Fibroblast of peridontal ligament (primary cell): ENCODE results near the gene CDH12.
"Not testable (repeated sequence)": the region's sequence is repeated elsewhere in the genome, so short reads cannot be mapped to it uniquely, and the experiment has no call there.

Source experiments
- DNase-seq: peaks from one replicate; pipeline ENCODE4 v3.0.0-alpha.2; 2010; ENCODE audit errors: extremely low read depth

CDH12 gene

GRCh38 chr5:22154779-22155178 lies 698.4 kb downstream of the CDH12 start:
- DNase-seq, result not testable (repeated sequence)

DNA sequence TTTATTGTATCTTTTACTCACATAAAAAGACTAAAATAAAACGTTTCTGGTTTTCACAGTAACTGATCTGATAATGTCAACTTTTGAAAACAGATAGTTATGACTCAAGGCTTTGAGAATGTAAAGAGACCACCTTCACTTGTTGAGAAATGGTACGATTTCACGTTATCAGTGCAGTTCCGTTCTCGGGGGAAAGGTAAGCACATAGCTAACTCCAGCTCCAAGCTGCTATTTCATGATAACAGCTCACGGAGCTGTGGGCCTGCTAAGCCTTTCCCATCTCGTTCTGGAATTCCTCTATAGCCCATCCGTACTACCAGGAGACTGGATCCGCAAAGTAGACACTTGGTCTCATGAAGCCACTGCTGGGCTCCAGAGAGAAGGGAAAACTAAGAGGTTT lies 701.3 kb downstream of the CDH12 start:
- DNase-seq, result not testable (repeated sequence)

- not testable (repeated sequence) for DNase-seq
Observed at GRCh38 chr5:22140418-22140817, 712.7 kb downstream of the CDH12 start.

DNA sequence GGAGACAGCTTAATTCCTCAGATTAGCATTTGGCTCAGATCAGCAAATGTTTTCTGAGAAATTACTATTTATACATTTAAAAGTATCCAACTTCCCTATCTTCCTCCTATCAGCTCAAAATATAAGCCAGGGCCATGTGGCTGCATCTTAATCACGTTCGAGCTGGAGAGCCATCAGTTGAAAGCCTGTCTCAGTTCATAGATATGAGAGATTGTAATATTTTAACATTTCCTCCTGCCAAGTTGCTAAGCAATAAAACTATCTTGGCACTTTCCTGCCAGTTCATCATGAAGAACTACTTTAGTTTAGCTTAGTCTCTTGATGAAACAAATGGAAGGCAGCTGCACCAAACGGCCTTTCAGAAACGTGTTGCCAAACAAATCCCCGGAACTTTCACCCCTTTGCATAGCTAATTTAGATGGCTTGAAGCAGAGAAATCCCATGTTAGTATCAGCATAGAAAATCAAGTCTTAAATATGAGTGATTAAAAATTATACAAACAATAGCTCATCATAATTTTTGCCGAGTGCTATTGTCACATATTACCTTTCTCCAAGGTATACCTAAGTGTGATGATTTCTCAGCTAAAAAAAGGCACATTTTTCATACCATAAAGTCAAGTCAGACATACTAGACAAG lies 713.4 kb downstream of the CDH12 start:
- not testable (repeated sequence) for DNase-seq

DNA sequence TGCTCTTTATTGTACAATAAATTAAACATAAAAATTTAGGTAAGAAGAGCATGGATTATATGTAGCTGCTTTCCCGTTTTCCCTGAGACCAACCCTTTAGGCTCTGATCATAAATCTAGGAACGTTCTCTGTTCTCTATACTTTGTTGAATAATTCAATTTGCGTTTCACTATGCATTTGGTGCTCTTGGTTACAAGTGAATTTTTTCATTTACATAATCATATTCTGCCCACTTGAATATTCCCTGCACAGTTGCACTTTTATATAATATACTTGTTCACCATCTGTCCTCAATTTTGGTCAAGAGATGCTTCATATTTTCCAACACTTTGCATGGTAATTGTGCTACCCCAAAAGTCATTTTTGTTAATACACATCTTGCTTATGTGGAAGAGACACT lies 741.8 kb downstream of the CDH12 start:
- no peak for DNase-seq

GRCh38 chr5:22109315-22109714 lies 743.8 kb downstream of the CDH12 start:
- no peak for DNase-seq

- no peak for DNase-seq
Observed at GRCh38 chr5:22108545-22108944, 744.6 kb downstream of the CDH12 start.

DNA sequence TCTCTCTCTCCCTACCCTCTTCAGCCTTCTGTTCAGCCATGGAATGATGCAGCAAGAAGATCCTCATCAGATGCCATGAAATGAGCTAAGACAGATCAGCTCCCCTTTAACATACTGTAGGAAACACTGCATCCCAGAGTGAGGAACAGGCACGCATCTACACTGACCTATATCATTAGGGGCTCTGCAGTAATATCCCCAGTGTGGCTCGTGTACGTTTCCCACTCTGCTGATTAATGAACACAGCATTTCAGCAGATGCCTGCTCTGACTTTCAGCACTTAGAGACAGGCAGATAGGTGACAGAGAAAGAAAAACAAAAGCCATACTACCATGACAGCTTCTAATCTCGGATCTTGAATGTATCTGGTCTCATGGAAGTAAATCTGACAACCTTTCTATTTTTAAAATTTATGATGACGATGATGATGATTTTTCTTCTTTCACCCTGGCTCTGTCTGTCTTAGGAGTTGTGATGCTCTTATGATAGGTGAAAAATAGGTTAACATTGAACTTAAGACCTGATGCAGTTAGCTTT lies 750.3 kb downstream of the CDH12 start:
- DNase-seq, result no peak

DNA sequence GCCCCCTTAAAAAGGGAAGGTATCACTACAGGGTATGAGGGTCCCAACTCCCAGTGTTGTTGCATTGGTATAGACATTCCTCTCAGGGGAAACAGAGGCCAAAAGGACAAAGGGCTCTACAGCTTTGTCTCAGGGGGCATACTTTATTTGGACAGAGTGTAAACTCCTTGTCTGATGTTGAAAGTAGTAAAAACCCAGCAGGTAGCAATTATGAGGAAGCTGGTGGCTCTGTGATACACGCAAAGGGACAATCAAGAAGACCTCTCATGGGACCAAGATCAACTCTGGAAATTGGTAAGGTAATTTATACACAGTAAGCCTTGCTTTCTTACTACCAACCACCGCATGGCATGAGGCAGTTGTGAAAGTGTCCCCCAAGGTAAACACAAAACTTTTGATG lies 764.6 kb downstream of the CDH12 start:
- DNase-seq, result no peak

GRCh38 chr5:22079566-22079965 lies 773.6 kb downstream of the CDH12 start:
- no peak for DNase-seq

- no peak for DNase-seq
Observed at GRCh38 chr5:22079002-22079401, 774.1 kb downstream of the CDH12 start.

DNA sequence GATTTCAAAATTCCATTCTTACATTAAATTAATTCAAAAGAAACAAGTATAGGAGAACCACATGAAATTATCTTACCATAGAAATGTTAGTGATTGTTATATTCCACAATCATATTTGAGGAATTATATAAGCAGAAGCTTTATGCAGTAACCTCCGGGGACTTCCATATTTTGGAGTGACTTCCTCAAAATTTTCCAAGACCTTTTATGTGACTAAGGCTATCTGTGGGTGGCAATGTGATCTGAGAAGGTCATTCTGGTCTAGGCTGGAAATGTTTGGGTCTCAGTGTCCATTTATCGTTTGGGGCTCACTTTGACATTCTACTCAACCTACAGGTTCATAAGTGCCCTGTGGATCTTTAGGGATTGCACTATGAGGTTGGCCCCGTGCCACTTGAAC lies 776.6 kb downstream of the CDH12 start:
- no peak for DNase-seq

- no peak for DNase-seq
Observed at GRCh38 chr5:22070186-22070728, 782.9 kb downstream of the CDH12 start.

DNA sequence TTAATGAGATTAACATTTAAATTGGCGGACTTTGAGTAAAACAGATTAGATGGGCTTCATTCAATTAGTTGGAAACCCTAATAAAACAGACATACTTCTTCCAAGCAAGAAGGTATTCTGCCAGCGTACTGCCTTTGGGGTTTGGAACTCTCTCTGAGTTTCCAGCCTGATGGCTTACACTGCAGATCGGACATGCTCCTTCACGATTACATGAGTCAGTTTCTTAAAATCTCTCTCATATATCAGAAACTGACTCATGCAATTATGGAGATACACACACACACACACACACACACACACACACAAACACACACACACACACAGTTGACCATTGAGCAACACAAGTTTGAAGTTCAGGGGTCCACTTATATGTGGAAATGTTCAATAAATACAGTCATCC lies 789.4 kb downstream of the CDH12 start:
- no peak for DNase-seq

- DNase-seq, result no peak
Observed at GRCh38 chr5:22058620-22059019, 794.5 kb downstream of the CDH12 start.

- DNase-seq, result no peak
Observed at GRCh38 chr5:22057012-22057411, 796.1 kb downstream of the CDH12 start.

GRCh38 chr5:22056601-22057000 lies 796.5 kb downstream of the CDH12 start:
- no peak for DNase-seq

- no peak for DNase-seq
Observed at GRCh38 chr5:22053195-22053594, 799.9 kb downstream of the CDH12 start.

GRCh38 chr5:22051881-22052280 lies 801.3 kb downstream of the CDH12 start:
- DNase-seq, result no peak

DNA sequence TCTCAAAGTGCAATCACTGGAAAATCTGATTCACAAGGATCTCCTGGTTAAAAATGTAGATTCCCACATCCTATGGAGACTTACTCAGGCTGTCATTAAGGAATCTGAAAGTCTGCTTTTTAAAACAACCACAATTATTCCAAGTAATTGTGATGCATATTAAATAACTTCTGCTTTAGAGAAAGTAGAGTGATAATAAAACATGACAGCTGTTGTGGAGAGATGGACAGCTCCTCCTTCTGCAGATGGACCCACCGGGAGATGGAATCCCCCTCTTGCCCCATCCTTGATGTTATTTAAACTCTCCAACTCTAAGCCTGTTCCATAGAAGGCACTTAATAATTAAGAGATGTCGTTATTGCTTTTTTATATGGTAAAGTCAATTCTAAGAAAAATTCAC lies 802.2 kb downstream of the CDH12 start:
- DNase-seq, result no peak

DNA sequence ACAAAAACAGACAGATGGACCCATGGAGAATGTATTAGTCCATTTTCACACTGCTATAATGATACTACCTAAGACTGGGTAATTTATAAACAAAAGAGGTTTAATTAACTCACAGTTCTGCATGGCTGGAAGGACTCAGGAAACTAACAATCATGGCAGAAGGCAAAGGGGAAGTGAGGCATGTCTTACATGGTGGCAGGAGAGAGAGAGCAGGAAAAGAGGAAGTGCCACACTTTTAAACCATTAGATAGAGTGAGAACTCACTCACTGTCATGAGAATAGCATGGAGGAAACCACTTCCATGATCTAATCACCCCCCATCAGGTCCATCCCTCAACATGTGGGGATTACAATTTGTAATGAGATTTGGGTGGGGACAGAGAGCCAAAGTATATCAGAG lies 808.9 kb downstream of the CDH12 start:
- no peak for DNase-seq

DNA sequence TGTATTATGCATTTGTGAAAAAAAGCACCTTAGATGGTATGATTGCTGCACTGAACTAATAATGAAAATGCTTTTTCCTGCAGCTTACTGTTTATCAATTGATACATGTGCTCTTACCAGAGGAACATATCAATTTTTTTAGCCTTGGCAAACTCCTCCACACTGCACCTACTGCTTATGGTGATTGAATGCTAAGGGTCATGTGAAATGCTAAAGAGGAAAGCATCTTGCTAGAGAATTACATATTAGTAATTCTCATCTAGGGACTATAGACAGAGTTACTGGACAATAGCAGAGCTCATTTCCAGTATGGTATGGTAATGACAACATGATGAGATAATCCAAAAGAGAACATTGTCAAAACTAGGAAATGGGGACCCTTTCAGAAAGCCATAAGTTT lies 817.1 kb downstream of the CDH12 start:
- DNase-seq, result no peak

- no peak for DNase-seq
Observed at GRCh38 chr5:22033066-22033465, 820.1 kb downstream of the CDH12 start.

DNA sequence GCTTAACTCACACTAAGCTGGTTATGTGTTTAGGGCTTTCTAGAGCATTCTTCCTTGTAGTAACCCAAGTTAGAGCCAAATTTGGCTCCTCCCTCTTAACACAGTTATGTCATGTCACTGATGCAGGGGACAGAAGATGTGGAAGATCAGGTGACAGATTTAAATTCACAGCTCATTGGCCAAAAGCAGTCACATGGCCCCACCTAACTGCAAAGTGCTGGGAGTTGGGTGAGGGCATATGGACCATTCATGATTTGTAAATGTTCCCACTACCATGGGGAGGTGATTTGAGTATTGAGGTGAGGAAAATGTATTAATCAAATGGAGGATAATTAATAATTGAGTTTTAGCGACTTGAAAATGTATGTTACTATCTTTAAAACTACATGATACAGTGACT lies 829.4 kb downstream of the CDH12 start:
- DNase-seq, result no peak
